Measurements from ENCODE around the gene TECR. TPM values are rescaled to one million over a fixed set of nuclear protein-coding genes. Genes with fewer than 3 reads are reported as not detected.

TECR gene
- total RNA-seq, 4 donors from 2014 or later = 111 to 176 (median 150) TPM

- peaks cover 11% of the 10 kb centered on the region for H3K36me3 ChIP-seq
- WGBS = 78% methylated on average over 26 of the region's 35 CpGs
- no peaks in the 10 kb centered on the region for H3K27me3 ChIP-seq
- H3K4me3 ChIP-seq = peak overlapping the region; percentile 11
- DNase-seq (ENCODE audit: low spot score in 2 of 2) = no peak
- H3K9me3 ChIP-seq = no peaks in the 10 kb centered on the region
- TF ChIP-seq, protein P1, sequence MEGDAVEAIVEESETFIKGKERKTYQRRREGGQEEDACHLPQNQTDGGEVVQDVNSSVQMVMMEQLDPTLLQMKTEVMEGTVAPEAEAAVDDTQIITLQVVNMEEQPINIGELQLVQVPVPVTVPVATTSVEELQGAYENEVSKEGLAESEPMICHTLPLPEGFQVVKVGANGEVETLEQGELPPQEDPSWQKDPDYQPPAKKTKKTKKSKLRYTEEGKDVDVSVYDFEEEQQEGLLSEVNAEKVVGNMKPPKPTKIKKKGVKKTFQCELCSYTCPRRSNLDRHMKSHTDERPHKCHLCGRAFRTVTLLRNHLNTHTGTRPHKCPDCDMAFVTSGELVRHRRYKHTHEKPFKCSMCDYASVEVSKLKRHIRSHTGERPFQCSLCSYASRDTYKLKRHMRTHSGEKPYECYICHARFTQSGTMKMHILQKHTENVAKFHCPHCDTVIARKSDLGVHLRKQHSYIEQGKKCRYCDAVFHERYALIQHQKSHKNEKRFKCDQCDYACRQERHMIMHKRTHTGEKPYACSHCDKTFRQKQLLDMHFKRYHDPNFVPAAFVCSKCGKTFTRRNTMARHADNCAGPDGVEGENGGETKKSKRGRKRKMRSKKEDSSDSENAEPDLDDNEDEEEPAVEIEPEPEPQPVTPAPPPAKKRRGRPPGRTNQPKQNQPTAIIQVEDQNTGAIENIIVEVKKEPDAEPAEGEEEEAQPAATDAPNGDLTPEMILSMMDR (IDR thresholded peaks at IDR 0.05) = no peak
- TF ChIP-seq EP300 (IDR thresholded peaks at IDR 0.05) (no peak), POLR2AphosphoS5 (IDR thresholded peaks at IDR 0.05) (no peak), POLR2A (IDR thresholded peaks at IDR 0.05) (no peak)
- peak overlapping the region; percentile 86 for H3K27ac ChIP-seq
- peaks cover 85% of the 10 kb centered on the region for H3K4me1 ChIP-seq
Observed at GRCh38 chr19:14553042-14553938, 23.9 kb downstream of the TECR start.

- Histone ChIP-seq H3K27ac (peak overlapping the region; percentile 86), H3K36me3 (peaks cover 7% of the 10 kb centered on the region), H3K9me3 (no peaks in the 10 kb centered on the region), H3K27me3 (no peaks in the 10 kb centered on the region), H3K4me3 (peak overlapping the region; percentile 11), H3K4me1 (peaks cover 91% of the 10 kb centered on the region)
- no peak for DNase-seq (ENCODE audit: low spot score in 2 of 2)
- no peak for TF ChIP-seq POLR2AphosphoS5 (IDR thresholded peaks at IDR 0.05)
- TF ChIP-seq POLR2A (IDR thresholded peaks at IDR 0.05) = no peak
- no peak for TF ChIP-seq EP300 (IDR thresholded peaks at IDR 0.05)
- WGBS = no CpG with 5 or more reads among the region's 9 CpGs
Observed at GRCh38 chr19:14553939-14554243, 24.5 kb downstream of the TECR start.

DNA sequence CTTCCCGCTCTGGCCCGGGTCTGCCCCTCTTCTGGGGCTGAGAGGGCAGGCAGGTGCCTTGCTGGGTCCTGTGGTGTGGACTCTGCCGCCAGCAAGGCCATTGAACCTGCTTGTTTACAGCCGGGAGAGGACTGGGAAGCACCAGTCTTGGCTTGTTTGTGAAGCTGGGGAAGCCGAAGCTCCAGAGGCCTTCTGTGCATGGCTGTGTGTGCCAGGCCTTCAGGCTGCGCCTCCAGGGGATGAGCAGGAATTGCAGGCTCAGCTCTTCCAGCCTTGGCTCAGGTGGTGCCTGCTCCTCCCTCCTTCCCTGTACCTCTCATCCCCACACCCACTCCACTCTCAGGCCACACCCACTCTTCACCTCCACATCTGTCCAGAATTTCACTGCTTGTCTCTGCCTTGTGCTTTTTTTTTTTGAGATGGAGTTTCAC is 25.0 kb downstream of the TECR start:
- H3K27ac ChIP-seq = peak overlapping the region; percentile 86
- no peak for DNase-seq (ENCODE audit: low spot score in 2 of 2)
- H3K4me3 ChIP-seq = peak overlapping the region; percentile 11
- TF ChIP-seq EP300 (IDR thresholded peaks at IDR 0.05) = no peak
- no peak for TF ChIP-seq POLR2A (IDR thresholded peaks at IDR 0.05)
- TF ChIP-seq, protein P1 (IDR thresholded peaks at IDR 0.05) = no peak
- TF ChIP-seq POLR2AphosphoS5 (IDR thresholded peaks at IDR 0.05) = peak in 1 of 3 donors; percentile 7
- H3K9me3 ChIP-seq = no peaks in the 10 kb centered on the region
- peaks cover 94% of the 10 kb centered on the region for H3K4me1 ChIP-seq
- 42% methylated on average over 5 of the region's 6 CpGs for WGBS
- H3K36me3 ChIP-seq = peaks cover 5% of the 10 kb centered on the region
- no peaks in the 10 kb centered on the region for H3K27me3 ChIP-seq

GRCh38 chr19:14555918-14556661 is 26.7 kb downstream of the TECR start:
- TF ChIP-seq, protein P1 (IDR thresholded peaks at IDR 0.05) = no peak
- TF ChIP-seq POLR2A (IDR thresholded peaks at IDR 0.05) (no peak), POLR2AphosphoS5 (IDR thresholded peaks at IDR 0.05) (no peak), EP300 (IDR thresholded peaks at IDR 0.05) (no peak)
- Histone ChIP-seq H3K9me3 (no peaks in the 10 kb centered on the region), H3K27me3 (no peaks in the 10 kb centered on the region), H3K4me1 (peaks cover 94% of the 10 kb centered on the region), H3K4me3 (peak overlapping the region; percentile 13), H3K36me3 (no peaks in the 10 kb centered on the region), H3K27ac (peak overlapping the region; percentile 49)
- 55% methylated on average over 12 of the region's 12 CpGs for WGBS
- no peak for DNase-seq (ENCODE audit: low spot score in 2 of 2)

- H3K36me3 ChIP-seq = no peaks in the 10 kb centered on the region
- peak in 1 of 2 donors; percentile 78 for DNase-seq (ENCODE audit: low spot score in 2 of 2)
- H3K27me3 ChIP-seq = no peaks in the 10 kb centered on the region
- H3K27ac ChIP-seq = peak overlapping the region; percentile 49
- H3K9me3 ChIP-seq = no peaks in the 10 kb centered on the region
- WGBS = 26% methylated on average over 7 of the region's 18 CpGs
- H3K4me3 ChIP-seq = peak overlapping the region; percentile 13
- no peak for TF ChIP-seq POLR2A (IDR thresholded peaks at IDR 0.05)
- TF ChIP-seq, protein P1 (IDR thresholded peaks at IDR 0.05) = peak; percentile 89 to 99
- no peak for TF ChIP-seq EP300 (IDR thresholded peaks at IDR 0.05)
- peak in 1 of 3 donors; percentile 32 for TF ChIP-seq POLR2AphosphoS5 (IDR thresholded peaks at IDR 0.05)
- peaks cover 94% of the 10 kb centered on the region for H3K4me1 ChIP-seq
Observed at GRCh38 chr19:14556662-14557188, 27.3 kb downstream of the TECR start.

Measured in suprapubic skin (tissue), 4 donors.